ENCODE measurements around the gene PNCK.
"Not testable (repeated sequence)": the region's sequence is repeated elsewhere in the genome, so short reads cannot be mapped to it uniquely, and the experiment has no call there.

The PNCK gene

GRCh38 chrX:153685751-153686696 is 12.4 kb upstream of the PNCK start:
- DNase-seq: peak; percentile 5 to 56 (median 40)

GRCh38 chrX:153685156-153685536 is 11.5 kb upstream of the PNCK start:
- no peak for DNase-seq

GRCh38 chrX:153684467-153685155 is 11.0 kb upstream of the PNCK start:
- no peak for DNase-seq

GRCh38 chrX:153683486-153683885 is 9.9 kb upstream of the PNCK start:
- DNase-seq: not testable (repeated sequence)

- DNase-seq: peak in 3 of 4 experiments; percentile 17 to 40 (median 37)
Measured at GRCh38 chrX:153681175-153681574, 7.6 kb upstream of the PNCK start.

- no peak for DNase-seq
Measured at GRCh38 chrX:153674219-153674851, 722 bp upstream of the PNCK start.

GRCh38 chrX:153672531-153673427 is 834 bp downstream of the PNCK start:
- DNase-seq: no peak

- DNase-seq: no peak
Measured at GRCh38 chrX:153671589-153672530, 1.8 kb downstream of the PNCK start.

GRCh38 chrX:153670748-153671588 is 2.6 kb downstream of the PNCK start:
- DNase-seq: no peak

GRCh38 chrX:153669901-153670731 is 3.5 kb downstream of the PNCK start:
- no peak for DNase-seq

GRCh38 chrX:153669174-153669890 is 4.3 kb downstream of the PNCK start:
- DNase-seq: peak; percentile 31 to 60 (median 46)

GRCh38 chrX:153668423-153669173 is 5.0 kb downstream of the PNCK start:
- no peak for DNase-seq

GRCh38 chrX:153667956-153668396 is 5.6 kb downstream of the PNCK start:
- peak; percentile 79 to 90 (median 86) for DNase-seq

- DNase-seq: no peak
Measured at GRCh38 chrX:153667281-153667955, 6.2 kb downstream of the PNCK start.

- no peak for DNase-seq
Measured at GRCh38 chrX:153665726-153666306, 7.8 kb downstream of the PNCK start.

- peak; percentile 34 to 69 (median 52) for DNase-seq
Measured at GRCh38 chrX:153662266-153662665, 11.3 kb downstream of the PNCK start.
